Psoas muscle (tissue), 8 donors: ENCODE data around the gene ETS1. TPM values are rescaled to one million over a fixed set of nuclear protein-coding genes. Genes with fewer than 3 reads are reported as not detected.
A peak's percentile ranks its signal among the peaks of the same experiment; 100 is the strongest.

Experiments
- ATAC-seq, 4 donors: fragments of 200-7000 bp; cut with Tn5 transposase; one replicate each; pipeline ENCODE4 v1.9.1; 2020; ENCODE audit warnings: moderate library complexity in 3 of 4, mild to moderate bottlenecking in 2 of 4
- DNase-seq, 2 donors: peaks; one replicate each; pipeline ENCODE4 v3.0.0-alpha.2; 2020
- H3K27ac ChIP-seq: fragments of 200-600 bp; one replicate; pipeline ENCODE4 v1.8.0; 2022
- H3K27me3 ChIP-seq, 3 donors: fragments of 200-600 bp in 1 of 3; one replicate each; pipeline versions ENCODE4 v1.6.1 to v1.8.0; 2013 to 2022; ENCODE audit warnings: low read length in 2 of 3, mild to moderate bottlenecking in 2 of 3, moderate library complexity in 1 of 3; ENCODE audit not compliant: insufficient read depth in 3 of 3
- H3K36me3 ChIP-seq, 2 donors: fragments of 200-600 bp in 1 of 2; one replicate each; pipeline versions ENCODE4 v1.6.1 to v1.8.0; 2013 to 2022; ENCODE audit warnings: low read depth in 1 of 2, mild to moderate bottlenecking in 1 of 2, moderate library complexity in 1 of 2; ENCODE audit not compliant: insufficient read depth in 1 of 2
- H3K4me1 ChIP-seq: fragments of 200-600 bp; one replicate; pipeline ENCODE4 v1.8.0; 2022
- H3K4me3 ChIP-seq: fragments of 200-600 bp; one replicate; pipeline ENCODE4 v1.8.0; 2022; ENCODE audit warnings: mild to moderate bottlenecking
- H3K9me3 ChIP-seq: fragments of 200-600 bp; one replicate; pipeline ENCODE4 v1.8.0; 2022
- WGBS, 3 donors: extraction: QIAGEN DNeasy Blood & Tissue Kit; methylation state at CpG; one replicate each; pipeline versions ENCODE4 v1.1.6 to v1.1.7; 2013; 5-methylcytosine and 5-hydroxymethylcytosine counted together
- intact Hi-C, 2 donors: fragments of 100-400 bp; cut with DNase I; formaldehyde crosslinking; loops; one replicate each; pipeline versions ENCODE4 v1.11.0 to v1.14.2; 2022
- polyA plus RNA-seq, 3 donors: library from polyadenylated mRNA; stranded (reverse); fragments of 200-250 nt; gene quantifications; one replicate each; pipeline ENCODE4 v1.2.3, GENCODE V29; 2013
- total RNA-seq, 4 donors: library from RNA; stranded (reverse); fragmentation: NEBNext Ultra II Directional in 2 of 4; extraction: Animal tissue kit (Norgen Biotek cat#: 25700) in 2 of 4; gene quantifications; one replicate each; pipeline versions ENCODE4 v1.2.1 to v1.2.4, GENCODE V29; 2021 to 2023
- TF ChIP-seq, protein P1 (sequence below): fragments of 200-600 bp; IDR thresholded peaks from one replicate; pipeline ENCODE4 v1.8.0; 2022; ENCODE audit warnings: antibody characterized with exemption
- donor health status: healthy with polysubstance abuse.
- donor health status: DM: no; HTN: no; CAD: no; lungs with moderate emphysema.
- donor health status: Bipolar disorder and iron deficiency.
- donor health status: healthy.
- donor health status: DM: yes; HTN: yes; CAD: no.
- donor health status: DM: no; HTN: no; CAD: no.
- donor health status: DM: no; HTN: no; CAD: no.
- donor health status: DM: yes; HTN: yes; CAD: no.

The ETS1 gene
- total and polyA plus RNA-seq, 7 donors: 8.5 to 32.4 (median 19.3) TPM

DNA sequence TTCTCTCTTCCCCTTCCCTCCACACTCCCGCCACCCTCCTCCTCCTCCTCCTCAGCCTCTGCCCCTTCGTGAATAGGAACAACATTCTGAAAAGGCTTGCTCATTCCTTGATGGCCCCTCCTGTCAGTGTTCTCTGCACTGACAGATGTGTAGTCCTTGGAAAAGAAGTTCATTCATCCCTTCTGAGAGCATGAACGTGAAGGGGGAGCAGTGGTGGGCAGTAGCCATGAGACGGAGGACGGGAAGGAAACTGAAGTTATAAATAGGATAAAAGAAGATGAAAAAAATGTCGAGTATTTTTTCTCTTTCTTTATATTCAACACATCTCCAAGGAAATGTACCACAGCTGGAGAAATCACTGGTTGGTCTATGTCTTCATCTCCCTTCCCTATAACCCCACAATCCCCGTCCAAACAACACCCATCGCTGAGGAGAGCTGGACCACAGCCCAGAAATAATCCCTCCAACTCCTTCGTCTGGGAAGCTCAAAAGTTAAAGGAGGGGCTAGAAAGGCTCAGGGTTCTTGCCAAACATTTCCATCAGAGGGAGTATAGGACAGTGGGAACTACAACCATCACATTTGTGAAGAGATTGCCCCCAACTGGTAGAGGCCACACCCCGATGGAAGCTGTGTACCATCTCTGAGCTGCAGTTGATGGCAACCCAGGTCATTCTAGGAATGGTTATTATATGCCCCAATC, 33.5 kb downstream of the ETS1 start:
- Histone ChIP-seq H3K27me3 (no peaks in the 10 kb centered on the region), H3K4me1 (peaks cover 4% of the 10 kb centered on the region), H3K9me3 (no peaks in the 10 kb centered on the region), H3K27ac (no peak overlapping the region), H3K4me3 (no peak overlapping the region), H3K36me3 (no peaks in the 10 kb centered on the region)
- peak in 1 of 4 donors; percentile 43 for ATAC-seq
- DNase-seq: no peak
- intact Hi-C loops: loop anchor here in 1 of 2 donors (5.0 kb wide), 1 partner anchor 73 kb away; no protein-coding TSS in a partner anchor
- TF ChIP-seq, protein P1, sequence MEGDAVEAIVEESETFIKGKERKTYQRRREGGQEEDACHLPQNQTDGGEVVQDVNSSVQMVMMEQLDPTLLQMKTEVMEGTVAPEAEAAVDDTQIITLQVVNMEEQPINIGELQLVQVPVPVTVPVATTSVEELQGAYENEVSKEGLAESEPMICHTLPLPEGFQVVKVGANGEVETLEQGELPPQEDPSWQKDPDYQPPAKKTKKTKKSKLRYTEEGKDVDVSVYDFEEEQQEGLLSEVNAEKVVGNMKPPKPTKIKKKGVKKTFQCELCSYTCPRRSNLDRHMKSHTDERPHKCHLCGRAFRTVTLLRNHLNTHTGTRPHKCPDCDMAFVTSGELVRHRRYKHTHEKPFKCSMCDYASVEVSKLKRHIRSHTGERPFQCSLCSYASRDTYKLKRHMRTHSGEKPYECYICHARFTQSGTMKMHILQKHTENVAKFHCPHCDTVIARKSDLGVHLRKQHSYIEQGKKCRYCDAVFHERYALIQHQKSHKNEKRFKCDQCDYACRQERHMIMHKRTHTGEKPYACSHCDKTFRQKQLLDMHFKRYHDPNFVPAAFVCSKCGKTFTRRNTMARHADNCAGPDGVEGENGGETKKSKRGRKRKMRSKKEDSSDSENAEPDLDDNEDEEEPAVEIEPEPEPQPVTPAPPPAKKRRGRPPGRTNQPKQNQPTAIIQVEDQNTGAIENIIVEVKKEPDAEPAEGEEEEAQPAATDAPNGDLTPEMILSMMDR: peak; percentile 6
- 23 to 39% (median 23%) methylated on average over 10 of the region's 10 CpGs for WGBS, 3 donors

DNA sequence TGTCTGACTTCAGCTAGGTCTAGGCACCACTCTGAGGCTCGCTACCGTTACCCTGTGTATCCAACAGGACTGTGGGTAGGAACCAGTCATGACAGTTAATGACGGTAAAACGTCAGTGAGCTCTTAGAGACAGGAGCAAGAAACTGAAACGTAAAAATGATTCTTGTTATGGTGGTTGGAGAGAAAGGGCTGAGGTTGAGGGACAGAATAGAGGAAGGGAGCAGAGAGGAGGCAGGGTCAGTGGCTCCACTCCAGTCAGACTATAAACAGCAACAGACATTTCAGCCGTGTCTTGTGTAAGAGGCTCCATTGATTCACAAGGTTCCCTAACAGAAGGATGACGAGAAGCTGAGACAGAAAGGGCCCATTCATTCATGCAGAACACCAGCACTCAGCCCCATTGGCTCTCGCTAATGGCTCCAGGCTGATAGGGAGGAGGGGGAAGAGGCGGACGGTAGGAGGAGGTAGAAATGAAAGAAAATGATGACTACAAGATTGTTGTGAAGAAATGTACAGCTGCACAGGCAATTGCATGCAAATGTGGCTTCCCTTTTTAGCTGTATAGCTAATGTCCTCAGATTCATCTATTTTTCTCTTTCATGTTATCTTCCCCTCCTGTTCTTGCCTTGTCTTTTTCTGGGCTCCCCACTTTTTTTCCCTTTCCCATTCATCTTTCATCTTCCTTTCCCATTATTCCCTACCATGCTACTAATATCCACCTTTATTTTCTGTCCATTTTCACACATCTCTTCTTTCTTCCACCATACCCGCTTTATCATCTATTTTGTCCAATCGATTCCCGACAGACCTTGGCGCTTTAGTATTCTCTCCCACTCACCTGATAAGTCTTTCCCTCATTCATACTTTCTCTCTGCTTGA, 34.3 kb downstream of the ETS1 start:
- Histone ChIP-seq H3K9me3 (no peaks in the 10 kb centered on the region), H3K27me3 (no peaks in the 10 kb centered on the region), H3K27ac (no peak overlapping the region), H3K36me3 (no peaks in the 10 kb centered on the region), H3K4me1 (peaks cover 11% of the 10 kb centered on the region), H3K4me3 (no peak overlapping the region)
- DNase-seq (no peak), ATAC-seq (peak; percentile 47 to 73 (median 56))
- WGBS, 3 donors: 77 to 82% (median 77%) methylated on average over 14 of the region's 14 CpGs
- TF ChIP-seq, protein P1: no peak
- intact Hi-C loops: loop anchor here in 1 of 2 donors (5.0 kb wide), 1 partner anchor 74 kb away; no protein-coding TSS in a partner anchor

DNA sequence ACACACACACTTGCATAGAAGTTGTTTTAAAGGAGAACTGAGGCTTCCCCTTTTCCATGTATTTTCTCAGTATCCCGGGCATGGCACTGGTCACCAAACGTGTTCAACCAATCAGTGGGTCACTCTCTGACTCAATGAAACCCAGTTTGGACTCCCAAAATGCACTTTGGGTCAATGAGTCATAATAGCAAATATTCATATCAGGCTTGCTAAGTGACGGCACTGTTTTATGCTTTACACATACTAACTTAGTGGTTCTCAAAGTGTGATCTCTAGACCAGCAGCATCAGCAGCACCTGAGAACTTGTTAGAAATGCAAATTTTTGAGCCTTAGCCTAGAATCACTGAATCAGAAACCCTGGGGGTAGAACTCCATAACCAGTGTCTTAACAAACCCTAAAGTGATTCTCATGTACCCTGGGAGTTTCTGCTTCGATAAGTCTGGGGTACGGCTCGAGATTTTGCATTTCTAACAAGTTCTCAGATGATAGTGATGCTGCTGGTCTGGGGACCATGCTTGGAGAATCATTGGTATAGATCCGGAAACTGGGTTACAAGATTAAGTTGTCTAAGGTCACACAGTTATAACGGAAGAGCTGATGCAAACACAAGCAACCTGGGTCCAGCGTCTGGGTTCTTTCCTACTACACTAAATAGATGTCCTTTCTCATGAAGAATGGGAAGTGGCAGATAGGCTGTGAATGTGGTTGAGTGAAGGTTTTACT, 35.6 kb downstream of the ETS1 start:
- H3K4me3 ChIP-seq: no peak overlapping the region
- TF ChIP-seq, protein P1: no peak
- H3K36me3 ChIP-seq: no peaks in the 10 kb centered on the region
- no peaks in the 10 kb centered on the region for H3K27me3 ChIP-seq
- H3K27ac ChIP-seq: no peak overlapping the region
- H3K4me1 ChIP-seq: peaks cover 12% of the 10 kb centered on the region
- no peaks in the 10 kb centered on the region for H3K9me3 ChIP-seq
- DNase-seq (no peak), ATAC-seq (no peak)
- 90 to 93% (median 90%) methylated on average over 9 of the region's 9 CpGs for WGBS, 3 donors
- intact Hi-C loops: loop anchor here in 1 of 2 donors (5.0 kb wide), 1 partner anchor 76 kb away; no protein-coding TSS in a partner anchor

DNA sequence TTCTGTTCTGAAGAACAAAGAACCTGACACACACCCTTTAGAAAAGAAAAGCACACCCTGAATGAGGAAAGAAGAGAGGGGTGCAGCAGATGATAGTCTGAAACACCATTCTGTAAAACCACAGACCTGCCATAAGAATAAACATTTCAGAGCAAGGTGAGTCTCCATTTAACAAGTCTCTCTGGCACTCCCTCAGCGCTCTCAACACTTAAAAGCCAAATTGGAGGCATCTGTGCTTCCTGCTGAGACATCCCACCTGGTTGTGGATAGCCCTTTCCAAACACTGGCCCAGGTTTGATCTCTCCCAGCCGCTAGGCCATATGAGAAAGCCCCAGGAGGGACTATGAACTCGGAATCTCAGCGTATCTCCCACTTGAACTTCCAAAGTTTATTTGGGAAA, 36.3 kb downstream of the ETS1 start:
- Histone ChIP-seq H3K9me3 (no peaks in the 10 kb centered on the region), H3K27ac (no peak overlapping the region), H3K4me1 (peaks cover 12% of the 10 kb centered on the region), H3K4me3 (no peak overlapping the region), H3K36me3 (no peaks in the 10 kb centered on the region), H3K27me3 (no peaks in the 10 kb centered on the region)
- WGBS, 3 donors: 96% methylated on average over 4 of the region's 4 CpGs
- no peak for DNase-seq
- intact Hi-C loops: loop anchor here in 1 of 2 donors (5.0 kb wide), 1 partner anchor 76 kb away; no protein-coding TSS in a partner anchor
- TF ChIP-seq, protein P1: no peak
- ATAC-seq: no peak
